ENCODE data around the gene UPF1.
A peak's percentile ranks its signal among the peaks of the same experiment; 100 is the strongest.

Gene UPF1

DNA sequence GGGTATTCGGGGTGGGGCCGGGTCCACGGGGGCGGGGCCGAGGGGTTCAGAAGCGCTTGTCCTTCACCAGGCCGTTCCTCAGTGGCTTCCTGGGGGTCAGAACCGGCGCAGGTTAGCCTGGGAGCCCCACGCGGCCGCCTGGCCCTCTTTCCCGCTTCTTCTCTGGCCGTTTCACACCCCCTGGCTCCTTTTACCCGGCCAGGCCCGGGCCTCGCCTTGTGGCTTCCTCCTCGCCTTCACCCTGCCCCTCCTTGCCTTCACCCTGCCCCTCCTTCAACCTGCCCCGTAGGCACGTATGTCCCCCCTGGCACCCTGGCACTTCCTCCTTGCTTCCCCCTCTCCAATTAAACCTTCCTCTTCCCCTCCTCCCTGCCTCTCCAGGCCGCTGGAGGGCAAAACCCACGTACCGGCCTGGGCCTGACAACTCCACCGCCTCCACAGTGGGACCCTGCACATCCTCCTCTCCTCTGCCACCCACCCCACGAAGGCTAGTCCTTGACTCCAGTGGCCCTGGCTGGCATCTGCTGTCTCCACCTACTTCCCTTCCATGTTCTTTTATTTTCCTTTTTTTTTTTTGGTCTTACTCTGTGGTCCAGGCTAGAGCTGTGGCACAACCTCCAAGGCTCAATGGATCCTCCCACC is 38.9 kb downstream of the UPF1 start (continued):
- TF ChIP-seq, protein P1, sequence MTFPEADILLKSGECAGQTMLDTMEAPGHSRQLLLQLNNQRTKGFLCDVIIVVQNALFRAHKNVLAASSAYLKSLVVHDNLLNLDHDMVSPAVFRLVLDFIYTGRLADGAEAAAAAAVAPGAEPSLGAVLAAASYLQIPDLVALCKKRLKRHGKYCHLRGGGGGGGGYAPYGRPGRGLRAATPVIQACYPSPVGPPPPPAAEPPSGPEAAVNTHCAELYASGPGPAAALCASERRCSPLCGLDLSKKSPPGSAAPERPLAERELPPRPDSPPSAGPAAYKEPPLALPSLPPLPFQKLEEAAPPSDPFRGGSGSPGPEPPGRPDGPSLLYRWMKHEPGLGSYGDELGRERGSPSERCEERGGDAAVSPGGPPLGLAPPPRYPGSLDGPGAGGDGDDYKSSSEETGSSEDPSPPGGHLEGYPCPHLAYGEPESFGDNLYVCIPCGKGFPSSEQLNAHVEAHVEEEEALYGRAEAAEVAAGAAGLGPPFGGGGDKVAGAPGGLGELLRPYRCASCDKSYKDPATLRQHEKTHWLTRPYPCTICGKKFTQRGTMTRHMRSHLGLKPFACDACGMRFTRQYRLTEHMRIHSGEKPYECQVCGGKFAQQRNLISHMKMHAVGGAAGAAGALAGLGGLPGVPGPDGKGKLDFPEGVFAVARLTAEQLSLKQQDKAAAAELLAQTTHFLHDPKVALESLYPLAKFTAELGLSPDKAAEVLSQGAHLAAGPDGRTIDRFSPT (tag by site-specific recombination; IDR thresholded peaks at IDR 0.05): peak; percentile 56; the same call in 1 of the 2 replicates
- no peak for TF ChIP-seq ZNF211 (tag by site-specific recombination; IDR thresholded peaks at IDR 0.05; ENCODE audit: low read depth)
- TF ChIP-seq, protein P2, sequence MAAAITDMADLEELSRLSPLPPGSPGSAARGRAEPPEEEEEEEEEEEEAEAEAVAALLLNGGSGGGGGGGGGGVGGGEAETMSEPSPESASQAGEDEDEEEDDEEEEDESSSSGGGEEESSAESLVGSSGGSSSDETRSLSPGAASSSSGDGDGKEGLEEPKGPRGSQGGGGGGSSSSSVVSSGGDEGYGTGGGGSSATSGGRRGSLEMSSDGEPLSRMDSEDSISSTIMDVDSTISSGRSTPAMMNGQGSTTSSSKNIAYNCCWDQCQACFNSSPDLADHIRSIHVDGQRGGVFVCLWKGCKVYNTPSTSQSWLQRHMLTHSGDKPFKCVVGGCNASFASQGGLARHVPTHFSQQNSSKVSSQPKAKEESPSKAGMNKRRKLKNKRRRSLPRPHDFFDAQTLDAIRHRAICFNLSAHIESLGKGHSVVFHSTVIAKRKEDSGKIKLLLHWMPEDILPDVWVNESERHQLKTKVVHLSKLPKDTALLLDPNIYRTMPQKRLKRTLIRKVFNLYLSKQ (tag by site-specific recombination; IDR thresholded peaks at IDR 0.05; ENCODE audit: borderline replicate concordance): no peak
- no peak for TF ChIP-seq ZNF660 (tag by site-specific recombination; IDR thresholded peaks at IDR 0.05)
- TF ChIP-seq ZFP69B (tag by site-specific recombination; IDR thresholded peaks at IDR 0.05): no peak
- TF ChIP-seq OSR2 (tag by site-specific recombination; IDR thresholded peaks at IDR 0.05): no peak
- no peak for TF ChIP-seq ZNF707 (tag by site-specific recombination; IDR thresholded peaks at IDR 0.05)
- TF ChIP-seq, protein P3, sequence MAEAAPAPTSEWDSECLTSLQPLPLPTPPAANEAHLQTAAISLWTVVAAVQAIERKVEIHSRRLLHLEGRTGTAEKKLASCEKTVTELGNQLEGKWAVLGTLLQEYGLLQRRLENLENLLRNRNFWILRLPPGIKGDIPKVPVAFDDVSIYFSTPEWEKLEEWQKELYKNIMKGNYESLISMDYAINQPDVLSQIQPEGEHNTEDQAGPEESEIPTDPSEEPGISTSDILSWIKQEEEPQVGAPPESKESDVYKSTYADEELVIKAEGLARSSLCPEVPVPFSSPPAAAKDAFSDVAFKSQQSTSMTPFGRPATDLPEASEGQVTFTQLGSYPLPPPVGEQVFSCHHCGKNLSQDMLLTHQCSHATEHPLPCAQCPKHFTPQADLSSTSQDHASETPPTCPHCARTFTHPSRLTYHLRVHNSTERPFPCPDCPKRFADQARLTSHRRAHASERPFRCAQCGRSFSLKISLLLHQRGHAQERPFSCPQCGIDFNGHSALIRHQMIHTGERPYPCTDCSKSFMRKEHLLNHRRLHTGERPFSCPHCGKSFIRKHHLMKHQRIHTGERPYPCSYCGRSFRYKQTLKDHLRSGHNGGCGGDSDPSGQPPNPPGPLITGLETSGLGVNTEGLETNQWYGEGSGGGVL (tag by site-specific recombination; IDR thresholded peaks at IDR 0.05): peak; percentile 20; the same call in 1 of the 2 replicates
- no peak for TF ChIP-seq ZBTB48 (tag by site-specific recombination; IDR thresholded peaks at IDR 0.05)
- no peak for TF ChIP-seq ZNF169 (tag by site-specific recombination; IDR thresholded peaks at IDR 0.05)
- no peak for TF ChIP-seq ZNF426 (tag by site-specific recombination; IDR thresholded peaks at IDR 0.05)
- TF ChIP-seq ZNF623 (tag by site-specific recombination; IDR thresholded peaks at IDR 0.05): no peak

DNA sequence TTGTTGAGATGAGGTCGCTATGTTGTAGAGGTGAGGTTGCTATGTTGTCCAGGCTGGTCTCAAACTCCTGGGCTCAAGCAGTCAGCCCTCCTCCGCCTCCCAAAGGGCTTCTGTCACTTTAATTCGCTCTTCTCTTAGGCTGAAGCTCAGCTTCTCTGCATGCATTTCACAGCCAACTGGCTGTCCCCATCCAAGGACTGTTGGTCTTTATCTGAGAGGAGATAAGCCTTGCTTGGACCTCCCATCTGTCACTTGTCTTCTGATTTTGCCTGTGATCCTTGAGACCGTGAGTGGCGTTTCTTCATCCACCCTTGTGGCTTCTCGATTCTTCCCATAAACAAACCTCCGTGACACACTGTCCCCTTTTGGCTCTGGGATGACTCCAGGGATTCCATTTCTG is 39.8 kb downstream of the UPF1 start:
- Histone ChIP-seq H3K36me3 (ENCODE audit: control insufficient read depth in 2 of 2, insufficient read depth in 1 of 2, low read length in 2 of 2) (peaks cover 4 to 46% of the 10 kb centered on the region in 2 experiments; a peak in 2 of 3 replicates), H3K9me3 (ENCODE audit: control insufficient read depth, insufficient read depth, low read depth, low read length) (no peaks in the 10 kb centered on the region), H3K4me1 (ENCODE audit: control insufficient read depth, insufficient read depth, low read length) (peaks cover 5% of the 10 kb centered on the region), H3K27ac (ENCODE audit: extremely low read depth, low read depth, low read length) (no peak overlapping the region), H3K4me3 (ENCODE audit: low read depth, low read length) (no peak overlapping the region)
- peak; percentile 44 for TF ChIP-seq ZBTB8A (tag by site-specific recombination; IDR thresholded peaks at IDR 0.05)
- TF ChIP-seq TRIM28 (IDR thresholded peaks at IDR 0.05; ENCODE audit: borderline replicate concordance, low read length): peak; percentile 12; the same call in 1 of the 2 replicates
- no peak for TF ChIP-seq HOXC10 (CRISPR knock-in tag; IDR thresholded peaks at IDR 0.05)
- TF ChIP-seq, protein P4, sequence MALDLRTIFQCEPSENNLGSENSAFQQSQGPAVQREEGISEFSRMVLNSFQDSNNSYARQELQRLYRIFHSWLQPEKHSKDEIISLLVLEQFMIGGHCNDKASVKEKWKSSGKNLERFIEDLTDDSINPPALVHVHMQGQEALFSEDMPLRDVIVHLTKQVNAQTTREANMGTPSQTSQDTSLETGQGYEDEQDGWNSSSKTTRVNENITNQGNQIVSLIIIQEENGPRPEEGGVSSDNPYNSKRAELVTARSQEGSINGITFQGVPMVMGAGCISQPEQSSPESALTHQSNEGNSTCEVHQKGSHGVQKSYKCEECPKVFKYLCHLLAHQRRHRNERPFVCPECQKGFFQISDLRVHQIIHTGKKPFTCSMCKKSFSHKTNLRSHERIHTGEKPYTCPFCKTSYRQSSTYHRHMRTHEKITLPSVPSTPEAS (tag by site-specific recombination; IDR thresholded peaks at IDR 0.05): no peak
- peak; percentile 60; the same call in 1 of the 2 replicates for TF ChIP-seq ZNF341 (tag by site-specific recombination; IDR thresholded peaks at IDR 0.05; ENCODE audit: low read depth)
- ChIA-PET POLR2A (interaction anchor here (1.2 kb wide), 1 partner anchor 8 kb away, joined by 7 read pairs; no protein-coding TSS in a partner anchor), CTCF (interaction anchor here (0.7 to 1.6 kb wide), 3 partner anchors 8 to 15 kb away, joined by 3 to 5 read pairs (median 4); no protein-coding TSS in a partner anchor)

Measured in HEK293 (cell line).